Dermis microvascular lymphatic vessel endothelial cell (primary cell): ENCODE data around the gene TLR5. TPM values are rescaled to one million over a fixed set of nuclear protein-coding genes. Genes with fewer than 3 reads are reported as not detected.

ENCODE experiments used
- DNase-seq, 2 donors: peaks; one replicate each; pipeline versions ENCODE4 v3.0.0 to v3.0.0-alpha.2; 2010; ENCODE audit warnings: low read depth in 2 of 2
- total RNA-seq: library from RNA; depleted of rRNA; stranded (reverse); fragments of >200 nt; gene quantifications from 2 replicates; pipeline ENCODE4 v1.2.1, GENCODE V29; 2014

Gene TLR5
- total RNA-seq, 1 donor from 2014 or later = 0.13 TPM

- DNase-seq = no peak
Observed at GRCh38 chr1:223074445-223075300, 68.4 kb downstream of the TLR5 start.

GRCh38 chr1:223068900-223069665 is 74.0 kb downstream of the TLR5 start:
- DNase-seq = no peak

- no peak for DNase-seq
Observed at GRCh38 chr1:223067914-223068313, 75.1 kb downstream of the TLR5 start.

GRCh38 chr1:223066415-223066814 is 76.6 kb downstream of the TLR5 start:
- no peak for DNase-seq

GRCh38 chr1:223062177-223062576 is 80.9 kb downstream of the TLR5 start:
- no peak for DNase-seq

GRCh38 chr1:223059526-223059925 is 83.5 kb downstream of the TLR5 start:
- no peak for DNase-seq

Other genes starting within 250 kb of the TLR5 start
- gene SUSD4, start 220.9 kb upstream of the TLR5 start, total RNA-seq = under 0.01 and 0.13 TPM in 2 replicates